ENCODE results near the gene MYLK4.

Gene MYLK4

DNA sequence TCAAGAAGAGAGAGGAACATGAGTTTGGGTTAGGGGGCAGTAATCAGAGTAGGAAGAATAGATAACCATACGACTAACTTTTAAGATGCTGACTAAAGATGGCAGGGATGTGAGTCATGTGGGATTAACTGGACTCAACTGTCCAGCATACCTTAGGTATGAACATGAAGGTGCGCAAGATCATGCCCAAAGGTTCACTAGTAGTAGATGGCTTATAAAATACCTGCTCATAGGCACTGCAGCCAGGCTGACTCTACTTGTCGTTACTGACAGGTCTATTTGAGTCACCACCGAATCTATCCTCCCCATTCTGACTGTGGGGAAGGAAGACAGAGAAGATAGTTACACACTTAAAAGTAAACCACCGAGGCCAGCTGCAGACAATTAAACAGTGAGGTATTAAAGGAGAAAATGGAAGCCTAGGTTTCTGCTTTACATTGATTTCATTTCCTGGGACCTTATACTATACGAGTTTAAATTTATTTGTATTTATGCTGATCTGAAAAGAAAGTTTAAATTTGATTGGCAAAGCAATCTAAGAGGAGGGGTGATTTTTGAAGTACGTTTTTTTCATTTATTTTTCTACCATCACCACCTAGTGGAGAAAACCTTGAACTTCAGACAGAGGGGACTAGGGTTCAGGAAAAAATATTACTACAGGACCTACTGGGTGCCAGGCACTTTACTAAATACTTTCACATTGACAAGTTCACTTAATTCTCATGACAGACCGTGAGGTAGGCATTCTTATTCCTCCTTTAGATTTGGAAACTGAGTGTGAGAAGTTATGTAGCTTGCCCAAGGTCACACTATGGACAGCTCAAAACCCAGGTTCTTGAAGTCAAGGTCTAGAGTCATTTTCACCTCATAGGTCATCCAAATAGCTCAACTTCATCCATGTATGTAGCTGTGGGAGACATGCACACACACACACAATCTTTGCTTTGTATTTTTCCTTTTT, 10.4 kb upstream of the MYLK4 start:
- in situ Hi-C loops (cut with MboI; ENCODE audit: low pct_unique_long_range_greater_than_20kb, low sequenced_read_pairs), result no loop called here
- DNase-seq, result peak; percentile 72

GRCh38 chr6:2758980-2759379, 8.3 kb upstream of the MYLK4 start:
- in situ Hi-C loops (cut with MboI; ENCODE audit: low pct_unique_long_range_greater_than_20kb, low sequenced_read_pairs), result no loop called here
- DNase-seq, result no peak

GRCh38 chr6:2756687-2757224, 6.0 kb upstream of the MYLK4 start:
- in situ Hi-C loops (cut with MboI; ENCODE audit: low pct_unique_long_range_greater_than_20kb, low sequenced_read_pairs), result no loop called here
- no peak for DNase-seq

DNA sequence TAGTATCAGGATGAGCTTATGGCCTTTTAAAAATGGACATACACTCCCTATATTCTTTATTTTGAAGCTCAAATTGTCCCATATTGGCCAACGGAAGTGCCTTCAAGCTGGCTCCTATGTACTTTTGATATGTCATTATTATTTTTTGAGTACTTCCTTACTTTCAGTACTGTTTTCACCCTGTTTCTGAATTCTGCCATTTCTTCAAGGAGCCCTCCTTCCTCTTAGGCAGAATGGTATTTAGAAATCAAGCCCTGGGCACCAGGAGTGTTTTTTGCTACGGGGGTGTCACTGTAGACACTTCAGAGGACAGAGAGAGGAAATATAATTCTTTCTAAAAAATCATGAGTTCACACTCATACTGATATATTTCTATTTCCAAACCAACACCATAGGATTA, 5.5 kb upstream of the MYLK4 start:
- in situ Hi-C loops (cut with MboI; ENCODE audit: low pct_unique_long_range_greater_than_20kb, low sequenced_read_pairs), result no loop called here
- no peak for DNase-seq

- no peak for DNase-seq
- in situ Hi-C loops (cut with MboI; ENCODE audit: low pct_unique_long_range_greater_than_20kb, low sequenced_read_pairs), result no loop called here
Measured at GRCh38 chr6:2755456-2755855, 4.7 kb upstream of the MYLK4 start.

DNA sequence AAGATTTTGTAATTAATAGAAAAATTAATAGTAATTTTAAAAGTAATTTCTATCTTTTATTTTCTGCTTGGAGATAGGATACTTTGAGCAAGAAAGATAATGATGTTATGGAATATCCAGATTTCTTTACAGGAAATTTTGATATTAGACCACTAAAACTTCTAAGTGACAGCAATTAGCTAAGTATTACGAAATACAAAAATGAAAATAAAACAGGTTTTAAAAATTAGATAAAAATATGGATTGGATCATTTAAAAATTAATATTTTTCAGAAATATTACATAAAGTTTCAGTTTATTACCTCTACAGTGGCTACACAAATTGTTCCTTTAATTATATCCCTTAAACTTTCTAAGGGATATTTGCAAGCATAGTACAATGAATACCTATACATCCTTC, 4.2 kb upstream of the MYLK4 start:
- in situ Hi-C loops (cut with MboI; ENCODE audit: low pct_unique_long_range_greater_than_20kb, low sequenced_read_pairs), result no loop called here
- no peak for DNase-seq

GRCh38 chr6:2754393-2754792, 3.7 kb upstream of the MYLK4 start:
- in situ Hi-C loops (cut with MboI; ENCODE audit: low pct_unique_long_range_greater_than_20kb, low sequenced_read_pairs), result no loop called here
- no peak for DNase-seq

DNA sequence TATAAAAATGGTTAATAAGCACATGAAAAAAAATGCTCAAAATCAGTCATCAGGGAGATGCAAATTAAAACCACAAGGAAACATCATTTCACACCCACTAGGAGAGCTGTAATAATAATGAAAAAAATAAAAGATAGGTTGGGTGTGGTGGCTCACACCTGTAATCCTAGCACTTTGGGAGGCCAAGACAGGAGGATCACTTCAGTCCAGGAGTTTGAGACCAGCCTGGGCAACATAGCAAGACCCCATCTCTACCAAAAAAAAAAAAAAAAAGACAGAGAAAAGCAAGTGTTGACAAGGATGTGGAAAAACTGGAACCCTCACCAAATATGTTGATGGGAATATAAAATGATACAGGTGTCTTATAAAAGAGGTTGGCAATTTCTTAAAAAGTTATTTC, 3.0 kb upstream of the MYLK4 start:
- in situ Hi-C loops (cut with MboI; ENCODE audit: low pct_unique_long_range_greater_than_20kb, low sequenced_read_pairs), result no loop called here
- DNase-seq, result no peak

DNA sequence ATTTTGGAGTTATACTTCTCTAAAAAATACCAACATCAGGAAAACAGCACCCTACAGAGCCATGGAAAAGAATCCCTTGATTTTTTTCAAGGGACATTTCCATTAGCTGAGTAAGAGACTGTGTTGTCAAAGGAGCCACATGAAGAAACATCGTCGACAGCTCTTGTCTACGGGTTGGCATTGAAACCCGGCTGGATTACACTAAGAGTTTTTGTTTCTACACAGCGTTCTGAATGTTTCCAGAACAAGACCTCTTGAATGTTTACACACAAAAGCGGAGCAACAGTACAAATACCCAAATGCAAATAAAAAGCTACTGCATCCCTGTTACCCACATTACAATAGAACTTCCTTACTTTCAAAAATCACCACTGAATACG, 2.4 kb upstream of the MYLK4 start:
- no peak for DNase-seq
- in situ Hi-C loops (cut with MboI; ENCODE audit: low pct_unique_long_range_greater_than_20kb, low sequenced_read_pairs), result no loop called here

- in situ Hi-C loops (cut with MboI; ENCODE audit: low pct_unique_long_range_greater_than_20kb, low sequenced_read_pairs), result no loop called here
Measured at GRCh38 chr6:2752477-2753109, 1.9 kb upstream of the MYLK4 start.

DNA sequence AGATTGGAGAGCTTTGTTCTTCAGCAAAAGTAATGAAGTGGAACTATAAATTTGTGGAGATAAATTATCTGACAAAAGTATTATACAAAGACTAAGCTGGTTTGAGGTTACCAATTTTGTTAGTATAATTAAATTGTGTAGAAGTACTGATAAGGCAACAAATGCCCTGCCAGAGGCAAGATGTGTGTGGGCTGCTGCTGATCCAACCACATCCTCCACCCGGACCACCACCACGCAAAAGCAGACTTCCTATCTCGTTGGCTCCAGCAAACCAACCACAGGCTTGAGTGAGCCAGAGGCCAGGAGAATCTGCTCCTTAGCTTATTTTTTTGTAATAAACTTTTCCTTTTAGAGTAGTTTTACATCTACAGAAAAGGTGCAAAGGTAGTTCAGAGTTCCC, 1.1 kb upstream of the MYLK4 start:
- in situ Hi-C loops (cut with MboI; ENCODE audit: low pct_unique_long_range_greater_than_20kb, low sequenced_read_pairs), result no loop called here

More at GRCh38 chr6:2752477-2753109, 1.9 kb upstream of the MYLK4 start:
- no peak for DNase-seq

GRCh38 chr6:2749969-2750600, 637 bp downstream of the MYLK4 start:
- in situ Hi-C loops (cut with MboI; ENCODE audit: low pct_unique_long_range_greater_than_20kb, low sequenced_read_pairs), result no loop called here
- peak; percentile 80 for DNase-seq

More for the DNA sequence above, 1.1 kb upstream of the MYLK4 start:
- peak; percentile 77 for DNase-seq

DNA sequence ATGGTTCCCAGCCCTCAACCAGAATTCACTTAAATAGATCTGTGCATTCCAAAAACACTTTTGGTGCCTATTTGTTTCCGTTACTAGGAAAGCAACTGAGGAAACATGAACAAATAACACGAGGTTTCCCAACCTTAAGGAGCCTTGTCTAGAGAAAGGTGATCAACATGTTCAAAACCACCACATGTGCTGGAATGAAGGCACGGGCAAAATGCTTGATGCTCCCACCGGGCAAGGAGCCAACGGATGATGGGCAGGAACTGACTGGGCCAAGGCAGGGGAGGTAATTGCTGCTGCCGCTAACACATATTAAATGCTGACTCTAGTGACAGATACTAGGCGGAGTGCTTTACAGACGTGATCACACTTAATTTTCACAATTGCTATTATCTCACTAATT, 2.5 kb downstream of the MYLK4 start:
- in situ Hi-C loops (cut with MboI; ENCODE audit: low pct_unique_long_range_greater_than_20kb, low sequenced_read_pairs), result no loop called here
- no peak for DNase-seq

DNA sequence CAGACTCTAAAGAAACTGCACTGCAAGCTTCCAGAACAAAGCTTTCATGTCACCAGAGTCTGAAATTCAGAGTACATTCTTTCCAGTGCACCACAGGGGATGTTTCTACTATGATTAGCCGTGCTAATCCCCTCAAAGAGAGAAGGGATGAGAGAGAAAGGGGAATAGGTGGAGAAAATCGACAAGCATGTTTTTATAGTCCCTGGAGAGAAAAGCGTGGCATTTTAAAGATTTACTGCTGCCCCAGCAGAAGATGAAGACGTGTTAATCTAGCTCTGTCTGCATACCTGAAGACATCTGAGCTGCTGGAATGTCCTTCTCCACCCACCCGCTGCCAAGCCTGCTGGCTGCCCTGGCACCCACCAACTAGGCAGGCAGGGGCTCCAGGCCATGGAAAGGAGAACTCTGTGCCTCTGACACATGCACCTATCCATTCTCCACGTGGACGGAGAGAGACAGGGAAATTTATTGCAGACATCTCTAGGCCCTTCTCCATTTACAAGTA, 4.1 kb downstream of the MYLK4 start:
- in situ Hi-C loops (cut with MboI; ENCODE audit: low pct_unique_long_range_greater_than_20kb, low sequenced_read_pairs), result no loop called here
- no peak for DNase-seq

- DNase-seq, result no peak
- in situ Hi-C loops (cut with MboI; ENCODE audit: low pct_unique_long_range_greater_than_20kb, low sequenced_read_pairs), result no loop called here
Measured at GRCh38 chr6:2745246-2745645, 5.5 kb downstream of the MYLK4 start.

DNA sequence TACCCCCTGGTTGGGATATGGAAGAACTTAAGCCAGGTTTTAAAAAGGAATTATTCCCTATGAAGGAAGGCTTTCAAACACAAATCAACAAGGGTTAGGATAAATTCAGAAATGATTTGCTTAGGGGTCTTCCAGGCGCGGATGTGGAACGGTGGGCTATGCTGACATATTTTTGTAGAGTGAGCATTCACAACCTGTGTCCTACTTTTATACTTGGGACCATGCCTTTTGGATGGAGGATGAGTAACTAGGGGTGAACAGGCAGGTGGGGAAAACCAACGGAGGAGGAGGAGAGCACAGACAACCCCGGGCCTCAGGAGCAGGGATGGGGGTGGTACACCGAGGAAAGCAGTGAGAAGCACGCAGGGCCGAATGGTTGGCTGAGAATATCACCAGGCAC, 5.9 kb downstream of the MYLK4 start:
- DNase-seq, result no peak
- in situ Hi-C loops (cut with MboI; ENCODE audit: low pct_unique_long_range_greater_than_20kb, low sequenced_read_pairs), result no loop called here

DNA sequence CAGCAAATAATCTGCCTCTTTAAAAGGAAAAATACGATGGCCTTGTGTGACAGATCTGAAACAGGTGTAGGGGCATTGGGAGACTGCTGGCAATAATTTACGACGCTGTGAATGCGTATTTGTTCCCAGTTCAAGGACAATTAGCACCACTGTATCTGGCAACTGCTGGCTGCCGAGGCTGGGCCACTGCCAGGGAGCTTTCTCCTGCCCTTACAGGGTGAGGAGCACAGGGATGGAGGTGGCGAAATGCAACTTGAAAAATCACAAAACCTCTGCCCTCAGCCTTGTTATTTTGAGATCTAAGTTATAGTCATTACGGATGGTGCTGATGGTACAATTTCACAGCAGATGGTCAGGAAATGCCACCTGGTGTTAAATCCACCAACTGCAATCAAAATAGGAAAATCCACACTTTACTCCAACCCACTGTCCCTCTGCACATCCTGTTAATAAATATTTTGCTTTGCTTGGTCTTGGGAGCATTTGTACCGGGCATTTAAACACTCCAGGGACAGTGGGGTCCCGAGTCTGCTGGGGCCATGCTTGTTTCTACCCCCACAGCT, 6.4 kb downstream of the MYLK4 start:
- DNase-seq, result peak; percentile 35
- in situ Hi-C loops (cut with MboI; ENCODE audit: low pct_unique_long_range_greater_than_20kb, low sequenced_read_pairs), result no loop called here

DNA sequence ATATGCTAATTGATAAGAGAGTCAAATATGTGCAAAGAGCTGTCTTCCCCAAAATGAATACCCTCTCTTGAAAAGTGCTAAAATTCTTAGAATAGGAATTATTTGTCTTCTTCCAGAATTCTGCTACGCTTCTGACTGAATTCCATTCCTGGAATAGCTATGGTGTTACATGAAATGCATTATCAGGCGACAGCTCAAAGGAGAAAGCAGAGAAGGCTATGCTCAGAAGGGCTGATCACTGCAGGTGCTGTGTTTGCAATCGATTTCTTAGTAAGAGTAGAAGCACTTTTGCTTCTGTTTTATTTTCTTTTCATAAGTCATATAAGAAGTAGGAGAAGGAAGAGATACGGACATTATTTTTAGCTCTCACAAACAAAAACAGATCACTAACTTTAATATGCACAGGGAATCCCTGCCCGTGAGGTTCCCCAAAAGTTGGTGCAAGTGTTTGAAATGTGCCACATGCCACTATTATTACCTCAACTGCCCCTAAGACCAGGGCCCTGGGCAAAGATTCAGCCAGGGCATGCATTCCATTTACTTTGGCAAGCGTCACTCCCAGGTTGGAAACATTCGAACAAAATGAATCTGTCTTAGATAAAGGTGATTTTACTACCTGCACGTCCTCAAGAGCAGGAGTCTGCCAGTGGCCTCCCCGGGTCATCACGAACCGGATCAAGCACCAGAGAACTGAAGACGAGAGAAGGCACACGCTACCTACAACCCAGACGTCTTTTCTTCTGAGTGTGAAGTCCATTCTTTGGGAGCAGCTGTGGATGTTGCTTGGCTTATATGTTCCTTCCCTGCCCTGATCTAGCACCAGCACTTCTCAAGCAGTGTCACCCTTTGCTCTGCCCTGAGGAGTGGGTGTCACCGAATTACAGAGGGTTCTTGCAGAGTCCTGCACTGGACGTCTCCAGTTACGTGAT, 7.2 kb downstream of the MYLK4 start:
- in situ Hi-C loops (cut with MboI; ENCODE audit: low pct_unique_long_range_greater_than_20kb, low sequenced_read_pairs), result no loop called here
- no peak for DNase-seq
